Upper lobe of left lung (tissue), 4 donors: Measurements from ENCODE around the gene DXO.
"Not testable (repeated sequence)": the region's sequence is repeated elsewhere in the genome, so short reads cannot be mapped to it uniquely, and the experiment has no call there.

Experiments used
- CTCF ChIP-seq, 6 experiments: fragments of 450-650 bp in 4 of 6; fragments of 200-600 bp in 2 of 6; sonication (generic) in 2 of 6; IDR thresholded peaks; one replicate each; pipeline ENCODE4 v1.5.1; 2016 to 2019; ENCODE audit warnings: antibody characterized with exemption in 6 of 6
- EP300 ChIP-seq, 4 donors: sonication (generic); formaldehyde crosslinking; IDR thresholded peaks; one replicate each; pipeline ENCODE4 v1.5.1; 2017; ENCODE audit warnings: antibody characterized with exemption in 4 of 4, control low read depth in 2 of 4
- POLR2AphosphoS5 ChIP-seq, 2 donors: sonication (generic); formaldehyde crosslinking; IDR thresholded peaks; one replicate each; pipeline ENCODE4 v1.5.1; 2017; ENCODE audit warnings: antibody characterized with exemption in 2 of 2

- TF ChIP-seq CTCF, POLR2AphosphoS5, EP300 (IDR thresholded peaks at IDR 0.05): not testable (repeated sequence)
These were observed 31.4 kb upstream of the DXO start for GRCh38 chr6:32003301-32003700.
